Neural cell (in vitro differentiated cells): Measurements from ENCODE around the gene PTPRN2.

ENCODE experiments used
- EP300 ChIP-seq: fragments of 450-650 bp; conservative IDR thresholded peaks from 2 replicates; pipeline ENCODE4 v1.6.1; 2014; ENCODE audit warnings: antibody characterized with exemption, mild to moderate bottlenecking, moderate library complexity; ENCODE audit not compliant: poor library complexity, severe bottlenecking
- POLR2AphosphoS5 ChIP-seq: IDR thresholded peaks from 2 replicates; pipeline ENCODE4 v1.6.1; 2012
- TAF1 ChIP-seq: IDR thresholded peaks from 2 replicates; pipeline ENCODE4 v1.6.1; 2012; ENCODE audit warnings: low read depth
- TF ChIP-seq, protein P1 (sequence below): fragments of 450-650 bp; IDR thresholded peaks from 2 replicates; pipeline ENCODE4 v1.5.1; 2014; ENCODE audit warnings: antibody characterized with exemption, mild to moderate bottlenecking, moderate library complexity; ENCODE audit not compliant: poor library complexity, severe bottlenecking

DNA sequence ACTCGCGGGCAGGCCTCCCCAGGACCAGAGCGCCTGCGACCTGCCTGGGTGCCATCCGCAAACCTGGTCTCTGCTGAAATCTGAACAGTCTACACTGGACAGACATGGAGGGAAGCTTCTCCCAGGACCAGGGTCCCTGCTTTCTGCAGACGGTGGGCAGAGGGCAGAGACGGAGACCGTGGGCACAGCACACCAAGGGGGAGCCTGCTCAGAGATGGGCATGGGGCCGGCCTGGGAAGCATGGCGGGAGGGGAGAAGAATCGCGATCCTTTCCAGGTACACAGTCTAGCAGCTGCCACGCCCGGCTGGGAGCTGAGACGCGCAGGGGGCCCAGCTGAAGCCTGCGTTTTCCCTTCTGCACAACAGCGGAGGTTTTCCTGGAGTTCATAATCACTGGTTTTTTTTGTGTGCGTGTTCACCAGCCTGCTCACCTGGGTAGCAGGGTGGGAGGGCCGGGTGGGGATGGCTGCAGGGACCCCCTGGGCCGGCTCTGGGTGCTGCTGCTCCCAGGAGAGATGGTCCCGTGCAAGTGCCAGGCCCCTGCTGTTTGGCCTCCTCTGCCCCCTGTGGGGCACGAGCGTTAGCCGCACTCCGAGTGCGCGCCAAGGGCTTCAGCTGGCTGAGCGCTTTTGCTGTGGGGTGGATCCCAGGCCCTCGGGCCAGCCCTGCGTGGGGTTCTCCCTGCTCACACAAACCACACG, 802.0 kb downstream of the PTPRN2 start:
- TF ChIP-seq, protein P1, sequence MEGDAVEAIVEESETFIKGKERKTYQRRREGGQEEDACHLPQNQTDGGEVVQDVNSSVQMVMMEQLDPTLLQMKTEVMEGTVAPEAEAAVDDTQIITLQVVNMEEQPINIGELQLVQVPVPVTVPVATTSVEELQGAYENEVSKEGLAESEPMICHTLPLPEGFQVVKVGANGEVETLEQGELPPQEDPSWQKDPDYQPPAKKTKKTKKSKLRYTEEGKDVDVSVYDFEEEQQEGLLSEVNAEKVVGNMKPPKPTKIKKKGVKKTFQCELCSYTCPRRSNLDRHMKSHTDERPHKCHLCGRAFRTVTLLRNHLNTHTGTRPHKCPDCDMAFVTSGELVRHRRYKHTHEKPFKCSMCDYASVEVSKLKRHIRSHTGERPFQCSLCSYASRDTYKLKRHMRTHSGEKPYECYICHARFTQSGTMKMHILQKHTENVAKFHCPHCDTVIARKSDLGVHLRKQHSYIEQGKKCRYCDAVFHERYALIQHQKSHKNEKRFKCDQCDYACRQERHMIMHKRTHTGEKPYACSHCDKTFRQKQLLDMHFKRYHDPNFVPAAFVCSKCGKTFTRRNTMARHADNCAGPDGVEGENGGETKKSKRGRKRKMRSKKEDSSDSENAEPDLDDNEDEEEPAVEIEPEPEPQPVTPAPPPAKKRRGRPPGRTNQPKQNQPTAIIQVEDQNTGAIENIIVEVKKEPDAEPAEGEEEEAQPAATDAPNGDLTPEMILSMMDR: no peak
- TF ChIP-seq TAF1 (no peak), POLR2AphosphoS5 (no peak), EP300 (no peak)
